GM19324 (cell line): ENCODE data around the gene HSD17B1.
"Not testable (repeated sequence)": the region's sequence is repeated elsewhere in the genome, so short reads cannot be mapped to it uniquely, and the experiment has no call there.

Source experiments
- ATAC-seq: cut with Tn5 transposase; IDR thresholded peaks from one replicate; pipeline ENCODE4 v1.9.1; 2021; ENCODE audit warnings: mild to moderate bottlenecking, moderate library complexity; ENCODE audit not compliant: unreplicated experiment, low FRiP score

The HSD17B1 gene

GRCh38 chr17:42522798-42523278 lies 29.9 kb upstream of the HSD17B1 start:
- ATAC-seq = no peak

- no peak for ATAC-seq
These were observed 27.5 kb upstream of the HSD17B1 start for GRCh38 chr17:42525221-42525620.

- no peak for ATAC-seq
These were observed 26.7 kb upstream of the HSD17B1 start for GRCh38 chr17:42526031-42526444.

- ATAC-seq = no peak
These were observed 24.8 kb upstream of the HSD17B1 start for GRCh38 chr17:42527932-42528331.

- ATAC-seq = no peak
These were observed 23.7 kb upstream of the HSD17B1 start for GRCh38 chr17:42529061-42529460.

- ATAC-seq = no peak
These were observed 21.7 kb upstream of the HSD17B1 start for GRCh38 chr17:42530952-42531454.

GRCh38 chr17:42531455-42532354 lies 21.0 kb upstream of the HSD17B1 start:
- no peak for ATAC-seq

- peak; percentile 0 for ATAC-seq
These were observed 17.3 kb upstream of the HSD17B1 start for GRCh38 chr17:42535155-42536047.

- ATAC-seq = peak; percentile 90
These were observed 16.7 kb upstream of the HSD17B1 start, which contains the start of gene NAGLU for GRCh38 chr17:42536048-42536371. NAGLU (plus strand) TSS chr17:42536241; CDS start chr17:42536273, 32 bp downstream.

GRCh38 chr17:42536372-42537155 lies 16.2 kb upstream of the HSD17B1 start:
- ATAC-seq = peak; percentile 59

GRCh38 chr17:42537156-42537805 lies 15.4 kb upstream of the HSD17B1 start:
- peak; percentile 17 for ATAC-seq

GRCh38 chr17:42537826-42538451 lies 14.8 kb upstream of the HSD17B1 start:
- ATAC-seq = no peak

GRCh38 chr17:42538482-42538881 lies 14.2 kb upstream of the HSD17B1 start:
- no peak for ATAC-seq

GRCh38 chr17:42540558-42540957 lies 12.2 kb upstream of the HSD17B1 start:
- ATAC-seq = not testable (repeated sequence)

GRCh38 chr17:42541041-42541833 lies 11.5 kb upstream of the HSD17B1 start:
- ATAC-seq = no peak

- no peak for ATAC-seq
These were observed 9.3 kb upstream of the HSD17B1 start for GRCh38 chr17:42543190-42544079.

GRCh38 chr17:42544874-42545283 lies 7.8 kb upstream of the HSD17B1 start:
- ATAC-seq = no peak
